HG02588 (cell line): ENCODE data around the gene MRPL3.

Experiments
- ATAC-seq: cut with Tn5 transposase; IDR thresholded peaks from one replicate; pipeline ENCODE4 v1.9.1; 2021; ENCODE audit warnings: mild to moderate bottlenecking, moderate library complexity; ENCODE audit not compliant: unreplicated experiment

MRPL3 gene

DNA sequence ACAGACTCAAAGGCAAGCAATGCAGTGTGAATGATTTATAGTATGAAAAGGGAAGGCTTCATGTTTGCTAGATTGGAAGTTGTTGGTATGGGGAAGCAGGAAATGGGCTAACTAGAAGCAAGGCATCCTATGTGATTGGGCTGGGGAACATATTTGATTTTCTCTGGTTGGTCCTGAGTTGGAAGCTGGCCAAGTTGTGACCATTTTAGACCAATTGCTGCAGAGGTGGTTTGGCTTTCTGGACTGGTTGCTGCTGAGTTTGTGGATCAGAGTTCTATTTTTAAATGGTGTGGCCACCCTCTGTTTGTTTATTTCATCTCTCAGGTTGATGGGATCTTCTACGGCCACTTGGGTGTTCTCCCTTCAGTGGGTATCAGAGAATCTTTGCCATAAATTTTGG lies 81.5 kb downstream of the MRPL3 start:
- ATAC-seq, result no peak

DNA sequence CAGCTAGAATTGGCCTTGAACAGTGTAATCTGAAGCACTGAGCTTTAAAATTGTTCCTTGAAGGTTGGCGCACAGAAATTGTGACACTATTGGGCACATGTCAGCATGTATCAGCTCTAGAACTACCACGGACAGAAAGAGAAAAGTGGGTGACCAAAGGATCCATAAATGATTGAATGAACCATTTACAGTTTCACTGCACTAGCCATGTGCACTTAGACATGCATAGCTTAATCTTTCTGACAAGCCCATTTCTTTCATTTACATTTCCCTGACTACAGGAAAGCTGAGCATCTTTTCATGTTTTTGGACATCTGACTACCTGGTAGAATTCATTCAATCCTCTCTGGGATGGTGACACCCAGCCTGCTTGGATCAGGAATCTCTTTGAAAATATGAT lies 85.0 kb downstream of the MRPL3 start:
- ATAC-seq, result no peak
